Globus pallidus (tissue), 1 donor: ENCODE data around the gene IL1RL1.
"Not testable (repeated sequence)": the region's sequence is repeated elsewhere in the genome, so short reads cannot be mapped to it uniquely, and the experiment has no call there.

Experiments
- DNase-seq: peaks from one replicate; pipeline ENCODE4 v3.0.0-alpha.2; 2015; ENCODE audit warnings: low spot score

IL1RL1 gene

DNA sequence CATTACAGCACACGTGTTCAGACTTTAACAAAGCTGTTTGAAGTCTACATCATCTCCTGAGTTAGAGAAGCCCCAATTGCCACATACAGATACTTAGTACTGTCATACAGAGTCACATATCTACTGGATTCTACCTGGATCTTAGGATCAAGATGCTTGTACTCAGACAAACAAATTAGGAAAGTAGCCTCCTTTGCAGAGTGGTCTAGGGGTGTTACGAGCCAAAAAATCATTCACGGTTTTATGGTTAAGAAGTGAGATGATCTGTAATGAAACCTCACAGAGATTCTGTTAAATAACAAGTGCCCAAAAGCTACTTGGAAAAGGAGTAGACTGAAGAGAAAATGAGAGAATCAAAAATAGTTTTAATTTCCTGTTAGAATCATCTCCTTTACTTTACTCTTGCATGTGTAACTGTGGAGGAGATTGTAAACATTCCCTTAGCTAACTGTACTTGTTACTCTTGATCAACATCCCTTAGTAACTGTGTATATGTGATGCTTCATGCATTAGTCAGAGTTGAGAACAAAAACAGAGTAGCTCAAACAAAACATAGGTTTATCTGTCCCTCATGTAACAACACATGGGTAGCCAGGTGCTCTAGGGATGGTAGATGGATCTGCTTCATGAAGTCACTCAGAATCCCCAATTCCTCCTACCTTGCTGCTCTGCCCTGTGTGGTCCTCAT lies 16.4 kb upstream of the IL1RL1 start:
- no peak for DNase-seq

DNA sequence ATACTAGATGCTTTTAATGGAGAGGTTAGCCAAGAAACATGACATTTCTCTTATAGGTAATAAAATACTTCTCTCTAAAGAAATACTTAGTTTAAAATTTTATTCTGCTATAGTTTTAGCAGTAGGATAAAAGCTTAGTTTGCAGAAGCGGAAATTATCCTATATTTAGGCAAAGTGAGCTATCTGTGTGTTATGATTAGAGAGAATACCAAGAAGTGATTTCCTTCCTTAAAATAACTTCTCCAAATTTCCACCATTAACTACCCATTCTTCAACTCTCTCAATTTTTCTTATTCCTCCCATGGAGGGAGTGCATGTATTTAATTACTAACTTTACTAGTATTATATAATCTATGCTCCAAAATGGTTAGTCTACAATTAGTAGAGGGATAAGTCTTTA lies 15.8 kb upstream of the IL1RL1 start:
- DNase-seq: no peak

DNA sequence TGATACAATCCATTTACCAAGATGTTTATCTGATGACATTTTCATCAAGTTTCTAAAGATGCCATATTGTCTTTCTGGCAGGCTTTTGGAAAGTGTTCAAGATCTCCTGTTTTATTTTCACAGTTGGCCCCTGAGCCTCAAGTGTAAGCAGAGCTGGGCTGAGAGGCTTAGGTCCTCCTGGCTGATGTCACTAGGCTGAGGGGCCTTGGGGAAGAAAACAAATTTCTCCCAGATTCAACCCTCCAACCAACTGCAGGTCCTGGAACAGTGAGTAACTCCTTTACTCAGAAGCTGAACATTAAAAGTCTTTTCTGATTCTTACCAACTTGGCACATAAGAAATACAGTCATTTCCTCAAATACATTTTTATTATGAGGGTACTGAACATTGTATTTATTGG lies 14.9 kb upstream of the IL1RL1 start:
- DNase-seq: no peak

DNA sequence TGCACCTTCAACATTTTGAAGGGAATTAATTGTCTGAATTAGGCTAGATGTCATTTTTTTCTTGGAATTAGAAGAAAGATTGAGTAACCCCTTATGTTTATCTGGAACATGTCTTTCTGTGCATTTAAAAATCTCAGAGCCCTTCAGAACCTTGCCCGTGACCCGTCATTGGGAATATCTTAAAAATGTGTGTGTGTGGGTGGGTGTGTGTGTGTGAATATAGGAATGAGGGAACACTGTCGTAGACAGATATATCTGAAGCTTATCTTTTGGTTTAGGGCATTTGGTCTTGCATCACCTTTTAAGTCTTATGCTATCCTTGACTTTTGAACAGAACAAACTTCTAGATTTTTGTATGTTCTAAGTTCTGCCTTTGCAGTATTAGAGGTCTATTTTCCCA lies 13.5 kb upstream of the IL1RL1 start:
- DNase-seq: no peak

DNA sequence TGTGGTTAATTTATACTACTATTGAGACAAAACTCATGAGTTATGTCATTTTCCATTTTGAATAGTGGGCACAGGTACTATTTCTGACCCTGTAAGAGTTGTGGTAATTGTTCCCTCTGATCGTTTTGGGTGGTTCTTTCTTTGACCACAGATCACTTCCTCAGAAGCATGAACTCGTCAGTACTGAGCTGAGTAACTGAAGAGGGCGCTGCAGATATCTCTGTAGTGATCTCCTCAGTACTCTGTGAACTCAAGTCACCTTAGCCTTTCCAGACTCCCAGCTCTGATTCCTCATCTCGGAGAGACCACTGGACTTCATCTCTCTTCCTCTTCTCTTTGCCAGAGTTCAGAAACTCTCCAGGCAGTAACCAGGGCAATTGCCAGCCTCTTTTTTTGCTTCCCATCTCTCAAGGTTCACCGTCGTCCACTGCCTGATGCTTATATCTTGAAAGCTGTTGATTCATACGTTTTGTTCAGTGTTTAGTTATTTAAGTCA lies 9.4 kb upstream of the IL1RL1 start:
- no peak for DNase-seq

- no peak for DNase-seq
Observed at GRCh38 chr2:102302458-102302857, 8.9 kb upstream of the IL1RL1 start.

- DNase-seq: no peak
Observed at GRCh38 chr2:102303589-102303988, 7.8 kb upstream of the IL1RL1 start.

GRCh38 chr2:102304268-102304667 lies 7.1 kb upstream of the IL1RL1 start:
- DNase-seq: no peak

DNA sequence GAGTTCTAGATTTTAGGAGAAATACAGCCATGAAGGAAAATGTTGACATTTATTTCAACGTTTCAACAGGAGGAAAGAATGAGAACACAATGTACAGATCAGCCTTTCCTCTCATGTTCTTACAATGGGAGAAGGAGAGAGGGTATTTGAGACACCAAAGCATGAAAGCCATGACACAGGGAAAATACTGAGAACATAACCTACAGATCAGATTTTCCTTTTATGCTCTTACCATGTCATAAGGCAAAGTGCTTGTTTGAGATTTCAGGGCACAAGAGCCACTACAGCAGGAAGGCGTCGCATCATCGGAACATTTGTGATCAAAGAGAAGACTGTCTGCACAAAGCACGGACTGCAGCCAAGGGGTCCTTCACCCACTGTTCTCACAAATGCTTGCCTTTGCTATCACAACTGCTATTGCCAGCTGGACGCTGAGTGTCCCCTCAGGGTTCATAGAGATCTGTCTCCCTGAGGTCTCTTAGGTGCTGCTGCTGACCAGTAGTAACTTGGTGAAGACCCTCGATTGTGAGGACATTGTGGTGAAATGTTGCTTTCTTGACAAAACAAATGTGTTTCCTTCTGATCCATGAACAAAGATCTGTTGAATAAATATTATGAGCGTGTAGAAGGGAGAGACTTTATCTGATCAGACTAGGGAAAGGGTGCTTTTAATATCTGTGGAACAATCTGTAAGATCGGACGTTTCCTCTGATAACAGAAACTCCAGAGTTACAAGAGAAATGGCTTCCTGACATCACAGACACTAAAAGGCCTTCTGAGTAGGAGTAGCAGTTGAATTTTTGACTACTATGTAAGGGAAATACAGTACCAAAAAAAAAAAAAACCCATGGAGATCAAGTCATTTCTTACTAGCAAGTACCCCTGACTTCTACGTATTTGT lies 6.4 kb upstream of the IL1RL1 start:
- no peak for DNase-seq

DNA sequence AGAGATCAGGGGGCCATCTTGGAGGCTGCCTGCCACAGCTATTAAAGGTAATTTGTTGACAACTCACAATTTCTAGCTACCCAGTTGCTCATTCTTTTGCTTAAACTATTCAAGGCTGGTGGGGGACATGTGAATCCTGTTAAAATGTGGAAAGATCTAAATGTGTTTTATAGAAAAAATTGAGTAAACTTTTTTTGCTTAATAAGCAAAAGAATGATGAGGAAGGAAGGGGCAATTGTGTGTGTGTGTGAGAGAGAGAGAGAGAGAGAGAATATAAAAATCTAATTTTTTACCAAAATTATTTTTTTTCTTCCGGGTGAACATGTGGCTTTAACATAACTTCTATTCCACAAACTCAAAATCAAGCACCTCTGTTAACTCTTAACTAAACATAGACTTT lies 5.2 kb upstream of the IL1RL1 start:
- DNase-seq: no peak

DNA sequence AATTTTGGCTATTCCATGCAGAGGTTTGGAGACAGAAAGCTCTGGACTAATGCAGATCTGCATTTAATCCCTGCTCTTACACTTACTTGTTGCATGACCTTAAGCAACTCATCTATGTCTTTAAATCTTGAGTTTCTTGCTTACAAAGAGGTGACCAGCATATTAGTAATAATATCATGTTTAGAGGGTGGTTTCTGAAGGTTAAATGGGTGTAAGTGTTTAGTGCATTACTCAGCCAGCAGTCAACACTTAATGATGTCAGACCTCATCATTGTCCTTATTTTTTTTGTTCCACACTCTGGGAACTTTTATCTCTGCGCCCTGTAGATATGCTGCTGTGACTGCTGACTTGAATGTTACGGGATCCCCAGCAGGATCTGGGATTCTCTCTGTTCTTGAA lies 1.7 kb downstream of the IL1RL1 start:
- no peak for DNase-seq

DNA sequence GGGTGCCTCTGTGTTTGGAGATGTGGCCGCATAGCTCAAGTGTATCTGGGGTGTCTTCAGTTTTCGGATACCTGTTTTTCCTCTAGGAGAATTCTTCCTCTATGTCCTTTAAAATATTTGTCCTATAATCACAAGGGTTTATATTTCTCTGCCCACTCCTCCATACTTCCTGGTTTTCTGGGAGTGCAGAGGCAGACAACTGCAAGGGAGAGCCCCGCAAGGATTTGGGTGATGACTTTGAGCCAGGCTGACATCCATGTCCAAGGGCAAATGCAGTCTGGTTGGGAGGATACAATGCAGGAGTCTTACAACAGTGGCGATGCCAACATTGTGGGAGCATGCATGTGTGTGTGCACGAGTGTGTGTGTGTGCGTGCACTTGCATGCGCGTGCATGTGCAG lies 2.1 kb downstream of the IL1RL1 start:
- DNase-seq: no peak

DNA sequence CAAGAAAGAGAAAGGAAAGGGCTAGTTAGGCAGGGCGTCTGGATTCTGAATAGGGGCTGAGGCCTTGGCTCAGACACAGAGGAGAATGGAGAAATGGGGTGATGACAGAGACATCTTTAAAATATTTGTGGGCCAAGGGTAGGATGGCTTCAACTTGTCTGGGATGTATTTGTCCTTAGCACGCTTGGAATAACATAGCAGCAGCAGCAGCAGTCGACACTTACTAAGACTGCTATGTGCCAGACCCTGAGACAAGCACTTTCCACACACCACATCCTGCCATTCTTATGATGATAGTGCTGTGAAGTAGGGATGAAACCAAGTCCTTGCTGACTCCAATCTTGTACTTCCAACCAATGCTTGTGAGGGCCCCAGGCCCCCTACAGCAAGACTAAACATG lies 2.6 kb downstream of the IL1RL1 start:
- DNase-seq: no peak

DNA sequence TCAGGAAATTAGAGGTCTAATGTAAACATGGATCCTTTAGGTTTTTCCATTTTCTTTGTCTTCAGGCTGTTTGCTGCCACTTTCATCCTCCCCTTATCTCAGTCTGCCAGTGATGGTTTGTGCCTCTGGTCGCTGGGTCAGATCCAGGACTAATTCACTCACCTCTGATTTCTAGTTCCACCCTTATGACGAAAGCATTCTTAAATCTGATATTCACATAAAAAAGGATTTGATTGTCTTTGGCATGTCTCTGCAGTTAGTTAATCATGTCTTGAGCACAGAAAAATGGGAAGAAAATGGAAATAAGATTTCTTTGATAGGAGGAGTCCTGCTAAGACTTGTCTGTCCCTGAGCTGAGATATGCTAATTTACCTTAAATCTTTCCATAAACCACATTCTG lies 4.6 kb downstream of the IL1RL1 start:
- DNase-seq: no peak

DNA sequence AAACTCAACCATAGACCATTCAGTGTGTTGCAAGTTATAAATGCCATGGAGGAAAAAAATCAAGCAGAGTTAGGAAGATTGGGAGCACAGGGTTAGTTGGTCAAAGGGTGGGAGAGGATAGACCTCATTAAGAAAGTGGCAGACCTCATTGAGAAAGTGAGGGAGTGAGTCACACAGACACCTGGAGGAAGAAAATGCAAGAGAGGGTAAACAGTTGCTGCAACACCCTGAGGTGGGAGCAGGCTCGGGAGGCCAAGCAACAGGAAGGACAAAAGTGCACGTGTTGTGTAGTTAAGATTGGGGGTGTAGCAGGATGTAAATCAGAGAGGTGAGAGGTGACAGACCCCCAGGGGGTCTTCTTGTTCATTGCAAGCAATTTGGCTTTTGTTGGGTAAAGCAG lies 6.4 kb downstream of the IL1RL1 start:
- no peak for DNase-seq

DNA sequence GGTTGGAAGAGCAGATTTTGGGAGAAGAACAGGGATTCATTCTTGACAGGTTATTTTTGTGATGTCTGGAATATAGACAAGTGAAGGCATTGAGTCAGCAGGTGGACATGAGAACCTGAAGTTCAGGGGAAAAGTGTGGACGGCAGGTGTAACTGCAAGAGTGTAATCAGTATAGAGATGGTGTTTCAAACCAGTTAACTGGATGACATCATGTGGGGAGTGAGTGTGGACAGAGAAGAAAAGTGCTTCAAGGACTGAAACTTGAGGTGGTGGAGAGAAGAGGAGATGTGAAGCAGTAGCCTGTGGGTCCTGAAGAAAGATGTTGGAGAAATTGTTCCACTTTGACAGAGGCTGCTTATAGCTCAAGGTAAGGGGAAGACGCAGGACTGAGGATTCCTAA lies 7.1 kb downstream of the IL1RL1 start:
- no peak for DNase-seq

- no peak for DNase-seq
Observed at GRCh38 chr2:102321941-102322719, 10.8 kb downstream of the IL1RL1 start.

GRCh38 chr2:102324914-102325313 lies 13.6 kb downstream of the IL1RL1 start:
- DNase-seq: not testable (repeated sequence)

GRCh38 chr2:102331311-102331980 lies 20.1 kb downstream of the IL1RL1 start:
- DNase-seq: no peak

DNA sequence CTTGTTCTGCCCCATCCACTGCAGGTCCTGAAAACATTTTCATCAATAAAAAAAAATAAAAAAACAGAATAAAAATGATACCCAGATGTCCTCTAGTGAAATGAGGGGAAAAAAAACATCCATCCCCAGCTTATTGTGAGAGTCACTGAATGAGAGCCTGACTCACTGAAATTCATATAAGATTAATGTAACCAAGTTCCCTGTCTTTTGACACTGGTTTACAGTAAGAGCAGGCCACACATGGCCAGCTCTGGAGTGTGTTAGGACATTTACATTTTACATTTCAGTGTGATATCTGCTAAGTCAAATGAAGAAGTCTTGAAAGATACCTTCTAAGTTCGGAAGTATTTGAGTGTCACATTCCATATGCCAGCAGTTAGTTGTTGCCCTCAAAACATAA lies 23.1 kb downstream of the IL1RL1 start:
- no peak for DNase-seq

- DNase-seq: no peak
Observed at GRCh38 chr2:102335871-102336366, 24.6 kb downstream of the IL1RL1 start.

DNA sequence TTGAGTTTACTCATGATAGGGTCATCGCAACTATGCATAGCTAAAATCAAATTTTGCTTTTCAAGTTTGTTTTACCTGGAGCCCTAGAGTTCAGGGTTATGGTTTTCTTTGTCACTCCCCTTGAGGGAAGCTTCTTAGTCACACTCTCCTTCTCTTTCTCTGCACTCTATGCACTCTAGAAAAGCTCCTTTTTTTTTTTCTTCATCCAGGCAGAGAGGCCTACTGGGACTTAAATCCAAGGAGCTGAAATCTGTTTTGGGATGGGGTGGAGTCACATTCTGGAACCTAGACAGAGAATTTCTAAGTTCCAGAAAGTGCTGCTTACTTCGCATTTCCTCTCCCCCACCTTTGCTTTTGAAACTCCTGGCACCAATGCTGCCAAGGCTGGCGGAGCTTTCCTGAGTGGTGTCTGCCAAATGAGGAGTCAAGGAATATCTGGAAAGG lies 25.2 kb downstream of the IL1RL1 start:
- no peak for DNase-seq
